ENCODE data around the gene FXN.

- no peak for TF ChIP-seq POLR2A (IDR thresholded peaks at IDR 0.05)
- no peak for TF ChIP-seq CTCF (IDR thresholded peaks at IDR 0.05)
Observed at GRCh38 chr9:69086769-69087168, 51.2 kb downstream of the FXN start.
